HEK293 (cell line): ENCODE measurements around the gene ECM1.
A peak's percentile ranks its signal among the peaks of the same experiment; 100 is the strongest.

Experiments
- AEBP2 ChIP-seq: fragments of 450-650 bp; formaldehyde crosslinking; IDR thresholded peaks from 2 replicates; pipeline ENCODE4 v1.5.1; 2016; ENCODE audit warnings: missing biosample characterization, missing genetic modification characterization, borderline replicate concordance
- KLF10 ChIP-seq: fragments of 450-650 bp; IDR thresholded peaks from 2 replicates; pipeline ENCODE4 v1.5.1; 2018; ENCODE audit warnings: missing biosample characterization, mild to moderate bottlenecking, missing genetic modification characterization
- ZEB2 ChIP-seq: fragments of 450-650 bp; formaldehyde crosslinking; IDR thresholded peaks from 2 replicates; pipeline ENCODE4 v1.5.1; 2016; ENCODE audit warnings: missing biosample characterization, missing genetic modification characterization
- ZNF121 ChIP-seq: fragments of 450-650 bp; formaldehyde crosslinking; IDR thresholded peaks from 2 replicates; pipeline ENCODE4 v1.5.1; 2016; ENCODE audit warnings: missing biosample characterization, missing genetic modification characterization
- ZNF140 ChIP-seq: fragments of 450-650 bp; formaldehyde crosslinking; IDR thresholded peaks from 2 replicates; pipeline ENCODE4 v1.5.1; 2016; ENCODE audit warnings: missing biosample characterization, missing genetic modification characterization
- ZNF2 ChIP-seq: fragments of 450-650 bp; formaldehyde crosslinking; IDR thresholded peaks from 2 replicates; pipeline ENCODE4 v1.5.1; 2016; ENCODE audit warnings: missing biosample characterization, missing genetic modification characterization
- ZNF23 ChIP-seq: fragments of 450-650 bp; formaldehyde crosslinking; IDR thresholded peaks from 2 replicates; pipeline ENCODE4 v1.5.1; 2016; ENCODE audit warnings: missing biosample characterization, missing genetic modification characterization, borderline replicate concordance
- ZNF394 ChIP-seq: fragments of 450-650 bp; formaldehyde crosslinking; IDR thresholded peaks from 2 replicates; pipeline ENCODE4 v1.5.1; 2016; ENCODE audit warnings: missing biosample characterization, missing genetic modification characterization, mild to moderate bottlenecking, moderate library complexity, borderline replicate concordance
- ZNF423 ChIP-seq: fragments of 450-650 bp; formaldehyde crosslinking; IDR thresholded peaks from 2 replicates; pipeline ENCODE4 v1.5.1; 2016; ENCODE audit warnings: missing biosample characterization, missing genetic modification characterization
- ZNF426 ChIP-seq: fragments of 450-650 bp; formaldehyde crosslinking; IDR thresholded peaks from 2 replicates; pipeline ENCODE4 v1.5.1; 2017; ENCODE audit warnings: missing biosample characterization, missing genetic modification characterization, mild to moderate bottlenecking, inconsistent platforms, moderate library complexity
- ZNF473 ChIP-seq: fragments of 450-650 bp; formaldehyde crosslinking; IDR thresholded peaks from 2 replicates; pipeline ENCODE4 v1.5.1; 2017; ENCODE audit warnings: missing biosample characterization, missing genetic modification characterization
- ZNF514 ChIP-seq: fragments of 450-650 bp; formaldehyde crosslinking; IDR thresholded peaks from 2 replicates; pipeline ENCODE4 v1.5.1; 2016; ENCODE audit warnings: missing biosample characterization, missing genetic modification characterization
- ZNF521 ChIP-seq: fragments of 450-650 bp; formaldehyde crosslinking; IDR thresholded peaks from 2 replicates; pipeline ENCODE4 v1.5.1; 2017; ENCODE audit warnings: missing biosample characterization, mild to moderate bottlenecking, missing genetic modification characterization
- ZNF555 ChIP-seq: fragments of 450-650 bp; formaldehyde crosslinking; conservative IDR thresholded peaks from 2 replicates; pipeline ENCODE4 v1.5.1; 2017; ENCODE audit warnings: missing biosample characterization, mild to moderate bottlenecking, missing genetic modification characterization, inconsistent platforms
- ZNF558 ChIP-seq: fragments of 450-650 bp; formaldehyde crosslinking; IDR thresholded peaks from 2 replicates; pipeline ENCODE4 v1.5.1; 2016; ENCODE audit warnings: missing biosample characterization, missing genetic modification characterization
- ZNF561 ChIP-seq: fragments of 450-650 bp; IDR thresholded peaks from 2 replicates; pipeline ENCODE4 v1.5.1; 2018; ENCODE audit warnings: missing biosample characterization, missing genetic modification characterization, borderline replicate concordance
- ZNF639 ChIP-seq: fragments of 450-650 bp; formaldehyde crosslinking; IDR thresholded peaks from 2 replicates; pipeline ENCODE4 v1.5.1; 2016; ENCODE audit warnings: missing biosample characterization, missing genetic modification characterization
- ZNF658 ChIP-seq: fragments of 450-650 bp; formaldehyde crosslinking; IDR thresholded peaks from 2 replicates; pipeline ENCODE4; 2016; ENCODE audit warnings: missing biosample characterization, missing genetic modification characterization
- ZNF664 ChIP-seq: fragments of 450-650 bp; formaldehyde crosslinking; IDR thresholded peaks from 2 replicates; pipeline ENCODE4 v1.5.1; 2016; ENCODE audit warnings: missing biosample characterization, missing genetic modification characterization
- ZNF670 ChIP-seq: fragments of 450-650 bp; formaldehyde crosslinking; IDR thresholded peaks from 2 replicates; pipeline ENCODE4 v1.5.1; 2016; ENCODE audit warnings: missing biosample characterization, missing genetic modification characterization, low read depth
- ZNF701 ChIP-seq: fragments of 450-650 bp; formaldehyde crosslinking; IDR thresholded peaks from 2 replicates; pipeline ENCODE4 v1.5.1; 2016; ENCODE audit warnings: missing biosample characterization, missing genetic modification characterization
- ZNF837 ChIP-seq: fragments of 450-650 bp; formaldehyde crosslinking; IDR thresholded peaks from 2 replicates; pipeline ENCODE4 v1.5.1; 2016; ENCODE audit warnings: missing biosample characterization, missing genetic modification characterization
- ZSCAN23 ChIP-seq: fragments of 450-650 bp; formaldehyde crosslinking; IDR thresholded peaks from 2 replicates; pipeline ENCODE4 v1.5.1; 2016; ENCODE audit warnings: missing biosample characterization, missing genetic modification characterization
- TF ChIP-seq, protein P1 (sequence below): fragments of 450-650 bp; IDR thresholded peaks from 2 replicates; pipeline ENCODE4 v1.5.1; 2018; ENCODE audit warnings: missing biosample characterization, missing genetic modification characterization
- TF ChIP-seq, protein P2 (sequence below): fragments of 450-650 bp; formaldehyde crosslinking; IDR thresholded peaks from 2 replicates; pipeline ENCODE4 v1.5.1; 2017; ENCODE audit warnings: missing biosample characterization, missing genetic modification characterization
- TF ChIP-seq, protein P3 (sequence below): fragments of 450-650 bp; IDR thresholded peaks from 2 replicates; pipeline ENCODE4 v1.5.1; 2018; ENCODE audit warnings: missing biosample characterization, mild to moderate bottlenecking, missing genetic modification characterization
- TF ChIP-seq, protein P4 (sequence below): fragments of 450-650 bp; formaldehyde crosslinking; IDR thresholded peaks from 2 replicates; pipeline ENCODE4 v1.5.1; 2016; ENCODE audit warnings: missing biosample characterization, missing genetic modification characterization

ECM1 gene

GRCh38 chr1:150515328-150516049 lies 7.6 kb downstream of the ECM1 start, which contains the start of gene FALEC (continued):
- TF ChIP-seq ZNF561 (tag by site-specific recombination) (peak; percentile 71; the same call in 1 of the 2 replicates), ZNF140 (tag by site-specific recombination) (no peak), ZNF473 (tag by site-specific recombination) (no peak), ZNF23 (no peak), ZNF701 (no peak), ZNF121 (tag by site-specific recombination) (0 out of 2 replicates have a peak, but pooled peaks have one; percentile 18), AEBP2 (no peak), ZNF658 (tag by site-specific recombination) (no peak), ZNF426 (tag by site-specific recombination) (no peak), ZNF521 (tag by site-specific recombination) (no peak), KLF10 (tag by site-specific recombination) (no peak), ZNF837 (no peak), ZNF664 (tag by site-specific recombination) (no peak), ZNF639 (peak; percentile 82; the same call in 1 of the 2 replicates), ZSCAN23 (tag by site-specific recombination) (peak; percentile 86; the same call in 1 of the 2 replicates), ZNF670 (tag by site-specific recombination) (no peak), ZEB2 (tag by site-specific recombination) (peak; percentile 72), ZNF394 (tag by site-specific recombination) (peak; percentile 66; the same call in 1 of the 2 replicates), ZNF514 (tag by site-specific recombination) (no peak), ZNF555 (no peak), ZNF558 (tag by site-specific recombination) (no peak; the same call in 1 of the 2 replicates), ZNF423 (0 out of 2 replicates have a peak, but pooled peaks have one; percentile 8), ZNF2 (tag by site-specific recombination) (peak; percentile 87; the same call in 1 of the 2 replicates)
- TF ChIP-seq, protein P1, sequence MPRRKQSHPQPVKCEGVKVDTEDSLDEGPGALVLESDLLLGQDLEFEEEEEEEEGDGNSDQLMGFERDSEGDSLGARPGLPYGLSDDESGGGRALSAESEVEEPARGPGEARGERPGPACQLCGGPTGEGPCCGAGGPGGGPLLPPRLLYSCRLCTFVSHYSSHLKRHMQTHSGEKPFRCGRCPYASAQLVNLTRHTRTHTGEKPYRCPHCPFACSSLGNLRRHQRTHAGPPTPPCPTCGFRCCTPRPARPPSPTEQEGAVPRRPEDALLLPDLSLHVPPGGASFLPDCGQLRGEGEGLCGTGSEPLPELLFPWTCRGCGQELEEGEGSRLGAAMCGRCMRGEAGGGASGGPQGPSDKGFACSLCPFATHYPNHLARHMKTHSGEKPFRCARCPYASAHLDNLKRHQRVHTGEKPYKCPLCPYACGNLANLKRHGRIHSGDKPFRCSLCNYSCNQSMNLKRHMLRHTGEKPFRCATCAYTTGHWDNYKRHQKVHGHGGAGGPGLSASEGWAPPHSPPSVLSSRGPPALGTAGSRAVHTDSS (tag by site-specific recombination) = no peak; the same call in 1 of the 2 replicates
- TF ChIP-seq, protein P2, sequence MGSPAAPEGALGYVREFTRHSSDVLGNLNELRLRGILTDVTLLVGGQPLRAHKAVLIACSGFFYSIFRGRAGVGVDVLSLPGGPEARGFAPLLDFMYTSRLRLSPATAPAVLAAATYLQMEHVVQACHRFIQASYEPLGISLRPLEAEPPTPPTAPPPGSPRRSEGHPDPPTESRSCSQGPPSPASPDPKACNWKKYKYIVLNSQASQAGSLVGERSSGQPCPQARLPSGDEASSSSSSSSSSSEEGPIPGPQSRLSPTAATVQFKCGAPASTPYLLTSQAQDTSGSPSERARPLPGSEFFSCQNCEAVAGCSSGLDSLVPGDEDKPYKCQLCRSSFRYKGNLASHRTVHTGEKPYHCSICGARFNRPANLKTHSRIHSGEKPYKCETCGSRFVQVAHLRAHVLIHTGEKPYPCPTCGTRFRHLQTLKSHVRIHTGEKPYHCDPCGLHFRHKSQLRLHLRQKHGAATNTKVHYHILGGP (tag by site-specific recombination) = no peak
- TF ChIP-seq, protein P3, sequence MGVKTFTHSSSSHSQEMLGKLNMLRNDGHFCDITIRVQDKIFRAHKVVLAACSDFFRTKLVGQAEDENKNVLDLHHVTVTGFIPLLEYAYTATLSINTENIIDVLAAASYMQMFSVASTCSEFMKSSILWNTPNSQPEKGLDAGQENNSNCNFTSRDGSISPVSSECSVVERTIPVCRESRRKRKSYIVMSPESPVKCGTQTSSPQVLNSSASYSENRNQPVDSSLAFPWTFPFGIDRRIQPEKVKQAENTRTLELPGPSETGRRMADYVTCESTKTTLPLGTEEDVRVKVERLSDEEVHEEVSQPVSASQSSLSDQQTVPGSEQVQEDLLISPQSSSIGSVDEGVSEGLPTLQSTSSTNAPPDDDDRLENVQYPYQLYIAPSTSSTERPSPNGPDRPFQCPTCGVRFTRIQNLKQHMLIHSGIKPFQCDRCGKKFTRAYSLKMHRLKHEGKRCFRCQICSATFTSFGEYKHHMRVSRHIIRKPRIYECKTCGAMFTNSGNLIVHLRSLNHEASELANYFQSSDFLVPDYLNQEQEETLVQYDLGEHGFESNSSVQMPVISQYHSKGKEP (tag by site-specific recombination) = no peak
- TF ChIP-seq, protein P4, sequence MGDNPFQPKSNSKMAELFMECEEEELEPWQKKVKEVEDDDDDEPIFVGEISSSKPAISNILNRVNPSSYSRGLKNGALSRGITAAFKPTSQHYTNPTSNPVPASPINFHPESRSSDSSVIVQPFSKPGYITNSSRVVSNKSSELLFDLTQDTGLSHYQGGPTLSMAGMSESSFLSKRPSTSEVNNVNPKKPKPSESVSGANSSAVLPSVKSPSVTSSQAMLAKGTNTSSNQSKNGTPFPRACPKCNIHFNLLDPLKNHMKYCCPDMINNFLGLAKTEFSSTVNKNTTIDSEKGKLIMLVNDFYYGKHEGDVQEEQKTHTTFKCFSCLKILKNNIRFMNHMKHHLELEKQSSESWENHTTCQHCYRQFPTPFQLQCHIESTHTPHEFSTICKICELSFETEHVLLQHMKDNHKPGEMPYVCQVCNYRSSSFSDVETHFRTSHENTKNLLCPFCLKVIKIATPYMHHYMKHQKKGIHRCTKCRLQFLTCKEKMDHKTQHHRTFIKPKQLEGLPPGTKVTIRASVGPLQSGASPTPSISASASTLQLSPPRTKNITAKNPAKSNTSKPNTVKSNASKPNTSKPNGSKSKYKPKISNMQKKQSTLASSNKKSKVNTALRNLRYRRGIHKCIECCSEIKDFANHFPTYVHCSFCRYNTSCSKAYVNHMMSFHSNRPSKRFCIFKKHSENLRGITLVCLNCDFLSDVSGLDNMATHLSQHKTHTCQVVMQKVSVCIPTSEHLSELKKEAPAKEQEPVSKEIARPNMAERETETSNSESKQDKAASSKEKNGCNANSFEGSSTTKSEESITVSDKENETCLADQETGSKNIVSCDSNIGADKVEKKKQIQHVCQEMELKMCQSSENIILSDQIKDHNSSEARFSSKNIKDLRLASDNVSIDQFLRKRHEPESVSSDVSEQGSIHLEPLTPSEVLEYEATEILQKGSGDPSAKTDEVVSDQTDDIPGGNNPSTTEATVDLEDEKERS = no peak
